Measurements from ENCODE around the gene FBXW12. TPM values are rescaled to one million over a fixed set of nuclear protein-coding genes. Genes with fewer than 3 reads are reported as not detected.
A peak's percentile ranks its signal among the peaks of the same experiment; 100 is the strongest.

Gene FBXW12
- total RNA-seq, 6 experiments from 2014 or later = not detected

DNA sequence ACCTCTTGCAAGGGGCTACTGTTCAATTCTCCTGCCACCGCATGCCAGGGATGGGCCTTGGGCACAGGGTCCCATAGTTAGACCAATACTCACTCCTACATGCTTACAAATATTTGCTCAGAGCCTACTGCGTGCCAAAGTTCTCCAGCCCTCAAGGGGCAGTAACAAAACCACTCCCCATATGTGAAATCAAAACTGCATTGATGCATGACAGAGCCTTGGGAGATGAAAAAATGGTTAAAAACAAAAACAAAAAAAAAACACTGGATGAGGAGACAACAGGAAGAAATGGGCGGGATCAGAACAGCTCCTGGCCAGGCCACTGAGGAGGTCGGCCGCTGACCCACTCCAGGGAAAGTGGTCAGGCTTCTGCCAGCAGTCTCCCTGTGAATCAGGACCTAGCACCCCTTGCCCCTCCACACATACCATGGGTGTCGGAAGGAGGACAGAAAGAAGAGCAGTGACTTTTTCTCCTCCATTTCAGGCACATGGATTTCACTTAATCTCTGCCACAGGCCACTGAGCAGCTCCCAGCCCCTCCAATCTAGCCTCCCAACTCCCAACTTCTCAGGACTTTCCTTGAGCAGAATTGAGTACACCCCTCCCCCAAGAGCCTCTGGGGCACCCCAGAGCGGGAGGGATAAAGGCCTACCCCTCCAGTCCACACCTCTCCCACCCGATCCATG is 55.1 kb downstream of the FBXW12 start:
- H3K4me1 ChIP-seq = peaks cover 2 to 77% (median 20%) of the 10 kb centered on the region in 4 donors
- H3K27me3 ChIP-seq = no peaks in the 10 kb centered on the region
- no peak for ATAC-seq
- no peak for TF ChIP-seq POLR2A (IDR thresholded peaks at IDR 0.05)
- TF ChIP-seq, protein P1, sequence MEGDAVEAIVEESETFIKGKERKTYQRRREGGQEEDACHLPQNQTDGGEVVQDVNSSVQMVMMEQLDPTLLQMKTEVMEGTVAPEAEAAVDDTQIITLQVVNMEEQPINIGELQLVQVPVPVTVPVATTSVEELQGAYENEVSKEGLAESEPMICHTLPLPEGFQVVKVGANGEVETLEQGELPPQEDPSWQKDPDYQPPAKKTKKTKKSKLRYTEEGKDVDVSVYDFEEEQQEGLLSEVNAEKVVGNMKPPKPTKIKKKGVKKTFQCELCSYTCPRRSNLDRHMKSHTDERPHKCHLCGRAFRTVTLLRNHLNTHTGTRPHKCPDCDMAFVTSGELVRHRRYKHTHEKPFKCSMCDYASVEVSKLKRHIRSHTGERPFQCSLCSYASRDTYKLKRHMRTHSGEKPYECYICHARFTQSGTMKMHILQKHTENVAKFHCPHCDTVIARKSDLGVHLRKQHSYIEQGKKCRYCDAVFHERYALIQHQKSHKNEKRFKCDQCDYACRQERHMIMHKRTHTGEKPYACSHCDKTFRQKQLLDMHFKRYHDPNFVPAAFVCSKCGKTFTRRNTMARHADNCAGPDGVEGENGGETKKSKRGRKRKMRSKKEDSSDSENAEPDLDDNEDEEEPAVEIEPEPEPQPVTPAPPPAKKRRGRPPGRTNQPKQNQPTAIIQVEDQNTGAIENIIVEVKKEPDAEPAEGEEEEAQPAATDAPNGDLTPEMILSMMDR (IDR thresholded peaks at IDR 0.05) = no peak
- no peaks in the 10 kb centered on the region for H3K9me3 ChIP-seq
- peak overlapping the region in 1 of 3 donors; percentile 89 for H3K27ac ChIP-seq
- intact Hi-C loops (cut with DNase I) = no loop called here
- no peak for DNase-seq
- peak overlapping the region; percentile 78 to 96 (median 85) for H3K4me3 ChIP-seq
- 15% methylated on average over 6 of the region's 8 CpGs for WGBS (ENCODE audit: insufficient coverage, low coverage, low lambda C conversion rate, missing lambda C conversion rate)
- no peaks in the 10 kb centered on the region for H3K36me3 ChIP-seq

DNA sequence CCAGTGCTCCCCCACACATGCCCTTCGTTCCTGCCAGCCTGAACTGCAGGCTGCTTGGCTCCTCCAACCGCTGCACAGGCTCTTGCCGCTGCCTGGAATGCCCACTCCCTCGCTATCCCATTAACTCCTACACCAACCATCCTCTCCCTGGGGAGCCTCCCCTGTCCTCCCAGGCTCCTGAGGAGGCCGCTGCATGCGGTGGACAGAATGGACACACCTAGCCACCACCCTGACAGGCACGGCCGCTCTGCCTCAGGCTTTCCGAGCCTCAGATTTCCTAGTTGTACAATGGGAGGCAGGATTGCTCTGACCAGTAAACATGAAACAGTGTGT is 55.6 kb downstream of the FBXW12 start:
- peak overlapping the region in 1 of 3 donors; percentile 89 for H3K27ac ChIP-seq
- WGBS (ENCODE audit: insufficient coverage, low coverage, low lambda C conversion rate, missing lambda C conversion rate) = 22% methylated on average over 4 of the region's 9 CpGs
- TF ChIP-seq POLR2A (IDR thresholded peaks at IDR 0.05) = no peak
- TF ChIP-seq, protein P1 (IDR thresholded peaks at IDR 0.05) = no peak
- no peaks in the 10 kb centered on the region for H3K27me3 ChIP-seq
- no peaks in the 10 kb centered on the region for H3K9me3 ChIP-seq
- H3K4me3 ChIP-seq = peak overlapping the region; percentile 78 to 96 (median 85)
- ATAC-seq = no peak
- peaks cover 2 to 72% (median 20%) of the 10 kb centered on the region in 4 donors for H3K4me1 ChIP-seq
- H3K36me3 ChIP-seq = peaks cover 0 to 4% (median 0%) of the 10 kb centered on the region in 4 donors
- intact Hi-C loops (cut with DNase I) = no loop called here
- no peak for DNase-seq

DNA sequence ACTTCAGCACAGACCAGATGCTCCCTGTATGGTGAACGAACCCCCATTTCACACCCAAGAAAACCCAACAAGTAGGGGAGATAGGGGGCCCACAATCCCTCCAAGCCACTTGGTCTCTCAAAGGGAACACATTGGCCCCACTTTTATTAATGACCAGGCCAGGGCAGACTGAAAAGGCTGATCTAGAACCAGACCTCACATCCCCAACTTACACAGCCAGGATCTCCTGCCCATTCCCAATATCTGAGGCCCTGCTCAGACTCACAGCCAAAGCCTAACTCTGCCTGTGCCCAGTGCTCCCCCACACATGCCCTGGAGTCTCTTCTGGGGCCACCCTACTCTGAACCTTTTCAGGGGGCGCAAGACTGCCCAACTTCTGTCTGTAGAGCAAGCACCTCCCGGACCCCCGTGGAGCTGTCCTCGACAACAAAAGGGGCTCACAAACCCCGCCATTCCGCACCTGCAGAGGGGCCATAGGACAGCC is 56.1 kb downstream of the FBXW12 start:
- Histone ChIP-seq H3K27ac (peak overlapping the region; percentile 56 to 89 (median 79)), H3K27me3 (no peaks in the 10 kb centered on the region), H3K9me3 (no peaks in the 10 kb centered on the region), H3K4me3 (peak overlapping the region; percentile 78 to 96 (median 85)), H3K4me1 (peaks cover 2 to 66% (median 20%) of the 10 kb centered on the region in 4 donors), H3K36me3 (peaks cover 0 to 9% (median 0%) of the 10 kb centered on the region in 4 donors)
- intact Hi-C loops (cut with DNase I) = no loop called here
- DNase-seq (no peak), ATAC-seq (no peak)
- TF ChIP-seq POLR2A (IDR thresholded peaks at IDR 0.05) = peak; percentile 18
- TF ChIP-seq, protein P1 (IDR thresholded peaks at IDR 0.05) = no peak
- no CpG with 5 or more reads among the region's 7 CpGs for WGBS (ENCODE audit: insufficient coverage, low coverage, low lambda C conversion rate, missing lambda C conversion rate)

DNA sequence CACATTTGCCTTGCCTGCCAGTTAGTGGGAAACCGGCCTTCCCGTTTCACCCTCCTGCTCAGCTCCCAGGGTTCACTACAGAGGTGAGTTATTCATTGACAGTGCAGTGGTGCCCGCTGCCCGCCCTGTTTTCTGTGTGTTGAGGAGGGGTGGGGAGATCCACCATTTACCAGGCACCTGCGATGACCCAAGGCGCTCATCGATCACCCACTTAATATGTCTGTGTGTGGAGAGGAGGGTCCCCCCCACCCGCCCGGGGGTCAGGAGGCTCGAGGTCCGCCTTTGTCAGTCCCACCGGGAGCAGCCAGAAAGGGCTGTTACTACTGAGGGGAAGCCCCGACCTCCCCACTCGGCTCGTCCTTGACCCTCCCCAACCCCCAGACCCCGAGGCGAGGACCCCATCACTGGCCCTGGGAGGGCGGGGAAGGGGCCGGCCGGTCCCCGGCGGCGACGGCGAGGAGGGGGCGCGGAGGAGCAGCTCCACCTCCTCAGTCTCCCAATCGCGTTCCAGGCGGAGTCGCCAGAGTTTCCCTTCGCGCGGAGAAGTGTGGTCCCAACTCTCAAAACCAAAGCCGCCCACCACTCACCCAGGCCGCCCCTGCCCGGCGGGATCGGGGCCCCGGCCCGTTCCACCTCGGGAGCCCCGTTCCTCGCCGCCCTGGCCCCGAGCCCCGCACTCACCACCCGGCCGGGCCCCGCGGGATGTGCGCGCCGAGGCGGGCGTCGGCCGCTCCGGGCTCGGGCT is 56.7 kb downstream of the FBXW12 start:
- peak; percentile 58 to 69 (median 68) for ATAC-seq
- TF ChIP-seq, protein P1 (IDR thresholded peaks at IDR 0.05) = no peak
- TF ChIP-seq POLR2A (IDR thresholded peaks at IDR 0.05) = no peak
- peak overlapping the region; percentile 56 to 89 (median 79) for H3K27ac ChIP-seq
- H3K4me1 ChIP-seq = peaks cover under 1 to 60% (median 20%) of the 10 kb centered on the region in 4 donors
- no peaks in the 10 kb centered on the region for H3K9me3 ChIP-seq
- WGBS (ENCODE audit: insufficient coverage, low coverage, low lambda C conversion rate, missing lambda C conversion rate) = 0% methylated on average over 1 of the region's 60 CpGs
- H3K27me3 ChIP-seq = no peaks in the 10 kb centered on the region
- H3K4me3 ChIP-seq = peak overlapping the region; percentile 78 to 96 (median 85)
- peak; percentile 72 to 86 (median 82) for DNase-seq
- peaks cover 0 to 14% (median 0%) of the 10 kb centered on the region in 4 donors for H3K36me3 ChIP-seq
- intact Hi-C loops (cut with DNase I) = no loop called here

All from right lobe of liver (tissue), 6 donors.